HEK293 (cell line): ENCODE data around the gene ZBTB37.

Source experiments
- CTCF ChIP-seq: fragments of 450-650 bp; formaldehyde crosslinking; IDR thresholded peaks from 2 replicates; pipeline ENCODE4 v1.5.1; 2016; ENCODE audit warnings: missing biosample characterization, missing genetic modification characterization
- TCF7L2 ChIP-seq: IDR thresholded peaks from 2 replicates; pipeline ENCODE4 v1.6.1; 2011; ENCODE audit warnings: low read depth, mild to moderate bottlenecking, inconsistent platforms, low read length, moderate library complexity, borderline replicate concordance
- ZBTB8A ChIP-seq: fragments of 450-650 bp; formaldehyde crosslinking; IDR thresholded peaks from 2 replicates; pipeline ENCODE4 v1.5.1; 2016; ENCODE audit warnings: missing biosample characterization, missing genetic modification characterization
- ZNF239 ChIP-seq: fragments of 450-650 bp; formaldehyde crosslinking; IDR thresholded peaks from 2 replicates; pipeline ENCODE4 v1.5.1; 2016; ENCODE audit warnings: missing biosample characterization, missing genetic modification characterization

- no peak for TF ChIP-seq TCF7L2
- no peak for TF ChIP-seq CTCF
- TF ChIP-seq ZNF239 (tag by site-specific recombination): no peak
- no peak for TF ChIP-seq ZBTB8A
These were observed 32.2 kb downstream of the ZBTB37 start for GRCh38 chr1:173900427-173900826.
